GM18507 (cell line): Measurements from ENCODE around the gene ZNF564.
"Not testable (repeated sequence)": the region's sequence is repeated elsewhere in the genome, so short reads cannot be mapped to it uniquely, and the experiment has no call there.

ENCODE experiments used
- DNase-seq: peaks from one replicate; pipeline ENCODE4 v3.0.0; 2011; ENCODE audit warnings: low read depth; ENCODE audit not compliant: insufficient read length; ENCODE audit errors: extremely low spot score
- FAIRE-seq: peaks from 2 replicates; lab custom pipeline; 2011; peaks lifted over from hg19 to GRCh38; lab: Jason Lieb, UNC

ZNF564 gene

DNA sequence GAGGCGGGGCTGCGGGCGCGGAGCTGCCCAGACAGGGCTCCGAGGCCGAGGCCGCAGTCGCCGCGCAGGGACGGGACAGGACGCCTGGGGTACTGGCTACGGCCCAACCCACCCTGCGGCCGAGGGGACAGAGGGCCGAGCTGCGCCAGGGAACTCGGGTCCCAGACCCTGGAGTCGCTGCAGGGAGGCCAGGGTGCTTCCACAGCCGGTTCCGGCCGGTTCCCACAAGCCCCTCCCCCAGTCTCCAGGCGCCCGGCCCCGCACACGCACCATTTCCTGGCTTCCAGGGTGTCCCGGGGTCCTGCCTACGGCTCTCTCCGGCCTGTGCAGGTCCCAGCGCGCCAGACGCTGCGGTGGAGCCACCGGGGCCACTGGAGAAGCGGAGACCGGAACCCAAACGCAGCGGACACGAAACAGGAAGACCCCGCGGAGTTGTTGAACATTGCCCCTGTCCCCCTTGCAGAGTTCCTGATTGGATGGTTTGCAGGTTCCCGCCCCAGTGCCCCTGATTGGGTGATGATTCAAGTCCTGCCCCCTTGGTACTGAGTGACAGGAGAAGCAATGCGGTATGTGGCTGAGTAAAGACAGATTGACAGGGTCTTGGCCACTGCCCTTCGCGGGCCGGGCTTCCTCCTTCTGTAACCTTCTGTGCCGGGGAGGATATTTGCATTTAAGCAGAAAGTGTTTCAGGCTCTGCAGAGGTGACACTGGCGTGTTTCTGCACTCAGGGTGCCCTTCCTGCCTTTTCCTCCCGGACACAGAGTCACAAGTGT is at the start of gene ZNF564:
TSS of gene ZNF564 (minus strand) at position 423 of the 773 bp plus-strand sequence. CDS start at position 273, 150 bp downstream.
- peak; percentile 99 for FAIRE-seq

DNA sequence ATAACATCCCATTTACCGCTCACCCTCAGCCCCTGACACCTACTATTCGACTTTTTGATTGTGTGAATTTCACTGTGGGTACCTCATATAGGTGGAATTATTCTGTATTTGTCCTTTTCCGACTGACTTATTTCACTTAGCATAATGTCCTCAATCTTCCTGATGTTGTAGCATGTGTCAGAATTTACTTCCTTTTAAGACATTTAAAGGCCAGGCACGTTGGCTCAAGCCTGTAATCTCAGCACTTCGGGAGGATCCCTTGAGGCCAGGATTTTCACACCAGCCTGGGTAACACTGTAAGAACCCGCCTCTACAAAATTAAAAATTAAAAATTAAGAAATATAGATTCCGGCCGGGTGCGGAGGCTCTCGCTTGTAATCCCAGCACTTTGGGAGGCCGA is 46.3 kb upstream of the ZNF564 start:
- DNase-seq (no peak), FAIRE-seq (no peak)

More for the DNA sequence above, at the start of gene ZNF564:
- DNase-seq: peak; percentile 93

DNA sequence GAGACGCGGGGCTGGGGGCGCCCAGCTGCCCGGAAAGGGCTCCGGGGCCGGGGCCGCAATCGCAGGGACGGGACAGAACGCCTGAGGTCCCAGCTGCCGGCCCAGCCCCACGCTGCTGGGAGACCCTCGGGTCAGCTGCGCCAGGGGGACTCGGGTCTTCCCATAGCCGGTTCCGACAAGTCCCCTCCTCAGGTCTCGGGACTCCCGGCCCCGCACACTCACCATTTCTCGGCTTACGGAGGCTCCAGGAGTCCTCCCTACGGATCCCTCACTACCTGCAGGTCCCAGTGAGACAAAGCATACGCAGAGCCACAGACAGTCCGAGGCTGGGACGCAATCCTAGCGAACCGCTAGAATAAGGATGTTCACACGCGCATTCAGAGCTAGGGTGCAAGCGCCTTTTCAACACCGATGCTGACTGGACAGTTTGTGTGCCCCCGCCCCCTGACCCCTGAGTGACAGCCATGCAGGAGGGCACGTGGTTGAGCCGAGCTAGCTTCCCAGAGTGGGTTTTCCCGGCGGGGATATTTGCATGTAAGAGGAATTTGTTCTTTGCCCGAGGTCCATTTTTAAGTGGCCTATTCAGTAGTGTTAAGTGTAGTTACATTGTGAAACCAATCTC is 45.8 kb upstream of the ZNF564 start:
- no peak for FAIRE-seq
- no peak for DNase-seq

DNA sequence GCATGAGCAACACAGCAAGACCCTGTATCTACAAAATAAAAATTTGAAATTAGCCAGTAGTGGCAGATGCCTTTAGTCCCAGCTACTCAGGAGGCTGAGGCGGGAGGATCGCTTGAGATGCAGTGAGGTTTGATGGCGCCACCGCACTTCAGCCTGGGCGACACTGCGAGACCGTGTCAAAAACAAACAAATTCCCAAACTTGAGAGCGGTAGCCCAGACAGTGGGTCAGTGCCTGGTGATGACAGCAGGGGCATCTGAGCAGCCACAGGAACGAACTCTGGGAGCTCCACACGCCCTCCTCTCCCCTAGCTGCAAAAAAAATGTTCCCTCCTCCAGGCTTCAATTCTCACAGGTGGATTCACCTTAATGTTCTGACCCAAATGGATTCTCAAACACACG is 45.2 kb upstream of the ZNF564 start:
- FAIRE-seq (no peak), DNase-seq (no peak)

DNA sequence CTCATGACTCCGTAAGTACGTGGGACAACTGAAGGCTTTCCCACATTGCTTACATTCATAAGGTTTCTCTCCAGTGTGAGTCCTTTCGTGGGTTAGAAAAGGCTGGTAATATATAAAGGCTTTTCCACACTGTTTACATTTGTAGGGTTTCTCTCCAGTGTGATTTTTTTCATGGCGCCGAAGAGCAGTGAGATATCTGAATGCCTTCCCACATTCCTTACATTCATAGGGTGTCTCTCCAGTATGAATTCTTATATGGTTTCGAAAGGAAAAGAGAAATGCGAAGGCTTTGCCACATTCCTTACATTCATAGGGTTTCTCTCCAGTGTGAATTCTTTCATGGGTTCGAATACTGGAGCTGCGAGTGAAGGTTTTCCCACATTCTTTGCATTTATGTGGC is 29.8 kb upstream of the ZNF564 start:
- DNase-seq (no peak), FAIRE-seq (no peak)

DNA sequence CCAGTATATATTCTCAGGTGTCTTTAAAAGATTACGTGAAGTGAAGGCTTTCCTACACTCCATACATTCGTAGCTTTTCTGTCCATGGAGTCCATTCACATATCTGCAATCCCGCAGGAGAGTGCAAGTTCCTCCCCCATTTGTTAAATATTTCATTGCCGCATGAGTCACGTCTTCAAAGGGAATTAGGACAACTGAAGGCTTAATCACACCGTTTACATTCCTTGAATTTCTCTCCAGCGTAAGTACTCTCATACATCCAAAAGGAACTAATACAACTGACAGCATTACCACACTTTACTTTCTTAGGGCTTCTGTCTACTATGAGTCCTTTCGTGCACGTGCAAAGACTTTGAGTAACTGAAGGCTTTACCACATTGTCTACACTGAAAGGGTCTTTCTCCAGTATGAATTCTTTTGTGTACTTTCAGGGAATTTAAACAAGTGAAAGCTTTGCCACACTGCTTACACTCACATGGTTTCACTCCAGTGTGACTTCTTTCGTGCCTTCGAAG is 29.0 kb upstream of the ZNF564 start:
- FAIRE-seq (no peak), DNase-seq (no peak)

DNA sequence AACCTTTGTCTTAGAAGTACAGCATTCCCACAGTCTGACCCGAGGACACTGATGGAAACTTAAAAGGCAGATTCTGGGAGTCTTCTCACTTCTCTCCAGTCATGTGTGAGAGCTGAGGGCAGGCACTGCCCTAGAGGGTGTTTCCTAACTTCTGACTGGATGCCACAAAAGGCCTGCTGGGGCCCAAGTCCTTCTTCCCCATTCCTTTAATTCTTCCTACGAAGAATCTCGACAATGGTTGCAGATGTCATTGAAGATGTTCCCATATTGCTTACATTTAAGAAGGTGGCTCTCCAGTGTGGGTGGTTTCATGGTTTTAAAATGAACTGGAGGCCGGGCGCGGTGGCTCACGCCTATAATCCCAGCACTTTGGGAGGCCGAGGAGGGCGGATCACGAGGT is 27.4 kb upstream of the ZNF564 start:
- DNase-seq (no peak), FAIRE-seq (no peak)

DNA sequence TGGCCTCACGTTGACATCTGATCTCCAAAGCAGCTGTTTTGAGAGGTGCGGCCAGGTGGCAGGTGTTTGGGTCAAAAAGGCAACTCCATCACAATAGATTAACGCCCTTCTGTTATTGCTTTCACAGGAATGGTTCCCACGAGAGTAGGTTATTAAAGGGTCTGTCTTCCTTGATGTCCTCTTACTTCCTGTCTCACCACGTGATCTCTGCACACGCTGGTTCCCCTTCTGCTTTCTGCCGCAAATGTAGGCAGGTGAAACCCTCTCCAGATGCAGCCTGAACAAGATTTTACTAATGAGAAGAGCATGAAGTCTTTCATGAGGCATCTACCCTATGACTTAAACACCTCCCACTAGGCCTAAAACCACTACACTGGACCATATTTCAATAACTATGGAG is 22.8 kb upstream of the ZNF564 start:
- FAIRE-seq: peak; percentile 74
- DNase-seq: no peak

DNA sequence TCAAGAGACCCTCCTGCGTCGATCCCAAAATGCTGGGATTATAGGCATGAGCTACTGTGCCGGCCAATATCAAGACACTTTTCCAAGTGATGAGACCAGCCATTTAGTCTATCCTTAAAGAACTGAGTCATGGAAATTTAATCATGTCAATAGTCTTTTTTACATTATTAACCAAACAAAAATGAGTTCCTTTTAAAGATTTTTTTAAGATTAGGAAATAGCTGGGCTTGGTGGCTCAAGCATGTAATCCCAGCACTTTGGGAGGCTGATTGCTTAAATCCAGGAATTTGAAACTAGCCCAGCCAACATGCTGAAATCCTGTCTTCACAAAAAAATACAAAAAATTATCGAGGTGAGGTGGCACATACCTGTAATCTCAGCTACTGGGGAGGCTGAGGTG is 16.7 kb upstream of the ZNF564 start:
- DNase-seq (no peak), FAIRE-seq (no peak)

DNA sequence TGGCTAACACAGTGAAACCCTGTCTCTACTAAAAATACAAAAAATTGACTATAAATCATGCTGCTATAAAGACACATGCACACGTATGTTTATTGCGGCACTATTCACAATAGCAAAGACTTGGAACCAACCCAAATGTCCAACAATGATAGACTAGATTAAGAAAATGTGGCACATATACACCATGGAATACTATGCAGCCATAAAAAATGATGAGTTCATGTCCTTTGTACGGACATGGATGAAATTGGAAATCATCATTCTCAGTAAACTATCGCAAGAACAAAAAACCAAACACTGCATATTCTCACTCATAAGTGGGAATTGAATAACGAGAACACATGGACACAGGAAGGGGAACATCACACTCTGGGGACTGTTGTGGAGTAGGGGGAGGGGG is 15.1 kb upstream of the ZNF564 start:
- not testable (repeated sequence) for FAIRE-seq

DNA sequence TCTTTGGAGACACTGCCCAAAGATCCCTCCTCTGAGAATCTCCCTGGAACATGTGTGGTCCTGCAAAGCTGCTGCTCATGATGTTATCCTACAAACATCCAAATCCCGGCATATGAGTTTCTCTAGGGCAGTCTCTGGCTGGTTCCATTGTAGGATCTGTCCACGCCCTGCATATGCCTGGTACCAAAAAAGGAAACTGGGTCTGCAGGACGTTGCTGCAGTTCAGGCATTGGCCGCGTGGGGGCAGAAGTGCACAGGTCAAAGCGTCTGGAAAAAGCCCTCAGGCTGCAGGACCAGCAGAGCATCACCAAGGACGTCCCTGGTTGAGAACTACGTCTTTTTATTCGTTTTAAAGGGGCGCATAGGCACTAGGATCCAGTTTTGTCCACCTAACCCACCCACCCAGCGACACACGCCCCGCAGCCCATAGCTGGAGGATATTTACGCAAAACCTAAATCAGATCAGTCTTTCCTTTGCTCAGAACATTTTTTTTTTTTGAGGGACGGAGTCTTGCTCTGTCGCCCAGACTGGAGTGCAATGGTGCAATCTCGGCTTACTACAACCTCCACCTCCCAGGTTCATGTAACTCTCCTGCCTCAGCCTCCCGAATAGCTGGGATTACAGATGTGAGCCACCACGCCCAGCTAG is 12.9 kb upstream of the ZNF564 start:
- peak; percentile 81 for DNase-seq
- FAIRE-seq: peak; percentile 97

More for the DNA sequence above, 15.1 kb upstream of the ZNF564 start:
- DNase-seq: not testable (repeated sequence)

DNA sequence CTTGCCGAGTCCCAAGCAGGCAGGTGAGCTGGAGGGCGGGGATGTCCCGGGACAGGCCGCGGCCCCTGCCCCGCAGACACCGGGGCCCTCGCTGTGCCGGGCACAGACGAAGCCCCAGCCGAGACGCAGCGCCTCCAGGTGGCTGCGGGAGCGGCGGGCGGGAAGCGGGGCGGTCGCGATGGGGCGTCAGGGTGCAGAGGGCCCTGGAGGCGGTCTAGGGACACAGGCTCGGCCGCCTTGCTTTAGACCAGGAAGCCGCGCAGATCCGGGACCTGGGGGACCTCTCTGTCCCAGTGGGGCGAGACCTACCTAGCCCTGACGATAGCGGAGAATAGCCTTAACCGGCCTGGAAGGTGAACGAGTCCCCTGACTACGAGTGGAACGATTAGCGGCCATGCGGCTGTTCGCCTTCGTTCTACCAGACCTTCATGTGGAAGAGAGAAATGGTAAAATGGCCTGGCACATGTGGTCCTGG is 4.2 kb upstream of the ZNF564 start:
- FAIRE-seq (no peak), DNase-seq (no peak)

DNA sequence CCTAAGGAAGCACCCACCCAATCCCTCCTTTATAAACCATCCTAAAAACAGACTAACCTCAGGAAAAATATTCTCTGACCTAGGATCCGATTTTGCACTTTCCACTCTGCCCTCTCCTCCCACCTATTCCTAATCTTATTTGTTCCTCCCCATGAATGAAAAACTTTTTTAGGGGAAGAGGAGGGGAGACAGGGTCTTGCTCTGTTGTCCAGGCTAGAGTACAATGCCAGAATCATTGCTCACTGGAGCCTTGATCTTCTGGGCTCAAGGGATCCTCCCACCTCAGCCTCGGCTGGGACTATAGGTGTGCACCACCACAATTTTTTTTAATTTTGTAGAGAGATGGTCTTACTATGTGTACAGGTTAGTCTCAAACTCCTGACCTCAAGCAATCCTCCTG is 4.4 kb downstream of the ZNF564 start:
- FAIRE-seq (no peak), DNase-seq (no peak)

DNA sequence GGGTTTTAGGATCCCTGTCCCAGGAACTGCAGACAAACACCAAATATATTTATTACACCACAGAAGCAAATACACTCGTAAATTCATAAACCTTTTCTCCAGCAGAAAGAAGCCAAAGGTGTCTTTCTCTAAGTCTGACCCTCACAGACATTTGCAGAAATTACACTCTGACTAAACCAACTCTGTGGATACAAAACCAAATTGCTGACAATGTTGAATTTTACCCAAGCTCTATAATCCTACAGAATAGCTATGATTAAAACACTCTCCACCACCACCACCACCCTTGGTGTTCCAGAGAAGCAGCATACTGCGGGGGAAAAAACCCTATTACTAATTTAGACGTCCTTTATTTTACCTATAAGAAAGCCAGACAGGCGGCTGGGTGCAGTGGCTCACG is 5.2 kb downstream of the ZNF564 start:
- DNase-seq (no peak), FAIRE-seq (no peak)

DNA sequence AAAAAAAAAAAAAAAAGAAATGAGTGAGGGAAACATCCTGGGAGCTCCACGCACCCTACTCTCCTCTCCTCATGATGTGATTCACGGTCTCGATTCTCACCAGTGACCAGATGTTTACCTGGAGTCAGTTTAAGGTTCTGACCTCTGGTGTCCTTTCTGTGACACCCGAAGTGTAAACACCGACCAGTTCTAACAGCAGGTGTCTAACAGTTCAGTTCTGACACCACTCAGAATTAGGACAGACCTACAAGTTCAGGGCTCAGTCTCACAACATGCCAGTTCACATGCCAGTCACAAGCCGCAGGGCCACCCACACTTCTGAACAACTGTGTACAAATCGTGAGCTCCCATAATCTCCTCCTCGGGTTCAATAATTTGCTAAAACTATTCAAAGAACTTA is 6.0 kb downstream of the ZNF564 start:
- DNase-seq (no peak), FAIRE-seq (no peak)

DNA sequence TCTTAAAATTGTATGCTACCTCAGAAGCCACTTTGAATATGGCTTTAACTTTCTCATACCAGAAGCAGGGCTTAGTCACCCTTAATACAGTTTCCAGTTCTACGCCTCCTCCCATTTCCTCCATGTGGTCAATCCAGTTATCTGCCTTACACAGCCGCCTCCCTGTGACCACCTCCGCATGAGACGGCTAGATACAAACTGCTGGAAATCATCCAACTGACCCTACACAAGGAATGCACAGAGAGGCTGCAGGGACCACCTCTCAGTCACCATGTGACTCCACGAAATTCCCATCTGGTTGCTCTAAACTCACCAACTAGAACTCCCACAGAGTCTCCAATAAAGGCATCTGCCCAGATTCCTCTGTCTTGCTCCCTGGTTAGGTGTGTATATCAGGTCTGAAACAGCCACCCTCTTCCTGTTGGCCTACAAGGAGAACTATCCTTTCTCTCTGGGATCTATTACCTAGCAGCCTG is 6.8 kb downstream of the ZNF564 start:
- FAIRE-seq (no peak), DNase-seq (no peak)

DNA sequence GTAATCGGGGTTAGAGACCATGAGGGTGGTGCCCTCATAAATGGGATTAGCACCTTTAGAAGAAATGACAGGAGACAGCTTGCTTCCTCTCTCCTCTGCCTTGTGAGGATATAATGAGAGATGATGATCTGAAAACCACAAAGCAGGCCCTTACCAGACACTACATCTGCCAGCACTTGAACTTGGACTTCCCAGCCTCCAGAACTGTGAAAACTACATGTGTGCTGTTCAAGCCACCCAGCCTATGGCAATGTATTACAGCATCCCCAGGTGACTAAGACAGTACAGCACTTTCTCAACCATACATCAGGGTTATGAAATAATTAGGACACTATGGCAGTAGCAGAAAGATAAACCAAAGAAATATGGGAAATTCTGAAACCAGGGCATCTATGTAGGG is 7.4 kb downstream of the ZNF564 start:
- no peak for DNase-seq
- no peak for FAIRE-seq

DNA sequence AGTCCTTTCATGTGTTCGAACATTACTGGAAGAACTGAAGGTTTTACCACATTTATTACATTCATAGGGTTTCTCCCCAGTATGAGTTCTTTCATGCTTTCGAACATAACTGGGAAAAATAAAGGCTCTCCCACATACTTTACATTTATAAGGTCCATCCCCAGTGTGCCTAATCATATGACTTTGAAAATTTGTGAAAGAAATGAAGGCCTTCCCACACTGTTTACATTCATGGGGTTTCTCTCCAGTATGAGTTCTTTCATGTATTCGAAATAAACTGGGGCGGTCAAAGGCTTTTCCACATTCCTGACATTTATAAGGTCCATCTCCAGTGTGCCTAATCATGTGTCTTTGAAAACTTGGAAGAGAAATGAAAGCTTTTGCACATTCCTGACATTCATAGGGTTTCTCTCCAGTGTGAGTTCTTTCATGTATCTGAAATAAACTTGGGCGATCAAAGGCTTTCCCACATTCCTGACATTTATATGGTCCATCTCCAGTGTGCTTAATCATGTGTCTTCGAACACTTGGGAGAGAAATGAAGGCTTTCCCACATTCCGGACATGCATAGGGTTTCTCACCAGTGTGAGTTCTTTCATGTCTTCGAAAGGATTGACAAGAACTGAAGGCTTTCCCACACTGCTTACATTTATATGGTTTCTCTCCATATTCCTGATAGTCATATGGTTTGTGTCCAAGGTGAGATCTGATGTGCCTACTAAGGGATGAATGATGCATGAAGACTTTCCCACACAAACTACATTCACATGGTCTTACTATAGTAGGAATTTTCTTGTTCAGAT is 24.0 kb downstream of the ZNF564 start:
- no peak for FAIRE-seq
- DNase-seq: no peak

DNA sequence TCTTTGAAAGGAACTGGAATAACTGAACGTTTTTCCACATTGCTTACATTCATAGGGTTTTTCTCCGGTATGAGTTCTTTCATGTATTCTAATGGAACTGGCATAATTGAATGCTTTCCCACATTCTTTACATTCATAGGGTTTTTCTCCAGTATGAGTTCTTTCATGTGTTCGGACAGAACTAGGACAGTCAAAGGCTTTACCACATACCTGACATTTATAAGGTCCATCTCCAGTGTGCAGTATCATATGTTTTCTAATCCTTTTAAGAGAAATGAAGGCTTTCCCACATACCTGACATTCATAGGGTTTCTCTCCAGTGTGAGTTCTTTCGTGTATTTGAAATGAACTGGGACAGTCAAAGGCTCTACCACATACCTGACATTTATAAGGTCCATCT is 24.7 kb downstream of the ZNF564 start:
- DNase-seq (no peak), FAIRE-seq (no peak)
